Left lung (tissue), 10 donors: ENCODE results near the gene GPR78. TPM values are rescaled to one million over a fixed set of nuclear protein-coding genes. Genes with fewer than 3 reads are reported as not detected.

Experiments used
- ATAC-seq: fragments of 200-7000 bp; cut with Tn5 transposase; one replicate; pipeline ENCODE4 v1.9.1; 2020; ENCODE audit warnings: moderate library complexity
- DNase-seq, 4 donors: peaks; one replicate each; pipeline ENCODE4 v3.0.0-alpha.2; 2013 to 2020
- H3K27ac ChIP-seq, 2 donors: fragments of 200-600 bp; sonication (generic) in 1 of 2; one replicate each; pipeline versions ENCODE4 v1.5.0 to v1.8.0; 2020 to 2021
- H3K27me3 ChIP-seq, 2 donors: fragments of 200-600 bp; sonication (generic) in 1 of 2; one replicate each; pipeline versions ENCODE4 v1.5.0 to v1.8.0; 2020 to 2021
- H3K36me3 ChIP-seq, 2 donors: fragments of 200-600 bp; sonication (generic) in 1 of 2; one replicate each; pipeline versions ENCODE4 v1.5.0 to v1.8.0; 2020 to 2021
- H3K4me1 ChIP-seq, 2 donors: fragments of 200-600 bp; one replicate each; pipeline ENCODE4 v1.8.0; 2021
- H3K4me3 ChIP-seq, 2 donors: fragments of 200-600 bp; sonication (generic) in 1 of 2; one replicate each; pipeline versions ENCODE4 v1.5.0 to v1.8.0; 2020 to 2021; ENCODE audit warnings: mild to moderate bottlenecking in 1 of 2
- H3K9me3 ChIP-seq, 2 donors: fragments of 200-600 bp; sonication (generic) in 1 of 2; one replicate each; pipeline versions ENCODE4 v1.5.0 to v1.8.0; 2020 to 2021
- intact Hi-C, 2 donors: fragments of 100-400 bp; cut with DNase I; formaldehyde crosslinking; loops; one replicate each; pipeline versions ENCODE4 v1.11.2 to v1.14.2; 2022
- polyA plus RNA-seq, 6 donors: library from polyadenylated mRNA; unstranded; fragments of 120-200 nt; gene quantifications; one replicate each; pipeline ENCODE4 v1.2.1, GENCODE V29; 2013; ENCODE audit not compliant: insufficient read length in 6 of 6
- total RNA-seq, 2 donors: library from RNA; stranded (reverse); fragmentation: NEBNext Ultra II Directional; extraction: Animal tissue kit (Norgen Biotek cat#: 25700); gene quantifications; one replicate each; pipeline ENCODE4 v1.2.1, GENCODE V29; 2021
- TF ChIP-seq, protein P1 (sequence below), 2 donors: fragments of 200-600 bp; sonication (generic) in 1 of 2; IDR thresholded peaks; one replicate each; pipeline versions ENCODE4 v1.5.0 to v1.8.0; 2021; ENCODE audit warnings: antibody characterized with exemption in 2 of 2
- donor health status: DM: no; HTN: yes; CAD: no.
- donor health status: DM: no; HTN: no; CAD: no.

The GPR78 gene
- total and polyA plus RNA-seq, 8 donors: 0.07 to 0.67 (median 0.11) TPM

DNA sequence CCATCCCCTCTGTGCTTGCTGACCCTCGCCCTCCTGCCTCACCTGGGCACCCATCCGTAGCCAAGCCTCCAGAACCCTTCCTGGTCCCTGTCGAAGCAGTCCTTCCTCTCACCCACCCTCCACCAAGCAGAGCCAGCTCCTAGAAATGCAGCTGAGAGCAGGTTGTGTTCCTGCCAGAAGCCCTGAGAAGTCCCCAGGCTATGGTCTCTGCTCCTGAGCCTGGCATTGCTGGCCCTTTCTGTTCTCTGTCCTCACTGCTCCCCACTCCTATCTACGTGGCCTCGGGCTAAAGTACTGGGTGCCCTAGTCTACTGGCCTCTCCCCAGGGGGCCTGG lies 10.3 kb downstream of the GPR78 start:
- TF ChIP-seq, protein P1, sequence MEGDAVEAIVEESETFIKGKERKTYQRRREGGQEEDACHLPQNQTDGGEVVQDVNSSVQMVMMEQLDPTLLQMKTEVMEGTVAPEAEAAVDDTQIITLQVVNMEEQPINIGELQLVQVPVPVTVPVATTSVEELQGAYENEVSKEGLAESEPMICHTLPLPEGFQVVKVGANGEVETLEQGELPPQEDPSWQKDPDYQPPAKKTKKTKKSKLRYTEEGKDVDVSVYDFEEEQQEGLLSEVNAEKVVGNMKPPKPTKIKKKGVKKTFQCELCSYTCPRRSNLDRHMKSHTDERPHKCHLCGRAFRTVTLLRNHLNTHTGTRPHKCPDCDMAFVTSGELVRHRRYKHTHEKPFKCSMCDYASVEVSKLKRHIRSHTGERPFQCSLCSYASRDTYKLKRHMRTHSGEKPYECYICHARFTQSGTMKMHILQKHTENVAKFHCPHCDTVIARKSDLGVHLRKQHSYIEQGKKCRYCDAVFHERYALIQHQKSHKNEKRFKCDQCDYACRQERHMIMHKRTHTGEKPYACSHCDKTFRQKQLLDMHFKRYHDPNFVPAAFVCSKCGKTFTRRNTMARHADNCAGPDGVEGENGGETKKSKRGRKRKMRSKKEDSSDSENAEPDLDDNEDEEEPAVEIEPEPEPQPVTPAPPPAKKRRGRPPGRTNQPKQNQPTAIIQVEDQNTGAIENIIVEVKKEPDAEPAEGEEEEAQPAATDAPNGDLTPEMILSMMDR (IDR thresholded peaks at IDR 0.05): no peak
- intact Hi-C loops: no loop called here
- Histone ChIP-seq H3K36me3 (no peaks in the 10 kb centered on the region), H3K9me3 (no peaks in the 10 kb centered on the region), H3K27me3 (peaks cover 14 to 96% of the 10 kb centered on the region in 2 donors), H3K27ac (no peak overlapping the region), H3K4me1 (peaks cover 0 to 7% of the 10 kb centered on the region in 2 donors), H3K4me3 (no peak overlapping the region)
- peak in 1 of 4 donors; percentile 24 for DNase-seq
- no peak for ATAC-seq

DNA sequence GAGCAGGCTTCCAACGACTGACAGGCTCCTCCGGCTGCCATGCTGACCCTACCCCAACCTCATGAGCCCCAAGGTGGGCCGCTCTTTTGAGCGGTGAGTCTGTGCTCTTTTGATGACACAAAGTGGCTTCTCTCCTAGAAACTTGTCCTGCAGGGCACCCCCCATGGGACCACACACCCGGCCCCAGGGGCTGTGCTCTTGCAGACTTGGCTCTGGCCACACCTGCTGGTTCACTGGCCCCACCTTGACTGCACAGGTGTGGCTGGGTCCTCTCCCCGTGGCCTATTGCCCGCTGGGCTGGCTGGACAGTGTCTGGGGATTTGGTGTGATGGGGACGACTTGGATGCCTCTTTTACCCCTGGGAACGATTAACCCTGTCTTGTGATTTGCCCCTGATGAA lies 10.9 kb downstream of the GPR78 start:
- Histone ChIP-seq H3K27me3 (peaks cover 14 to 90% of the 10 kb centered on the region in 2 donors), H3K27ac (no peak overlapping the region), H3K4me3 (no peak overlapping the region), H3K4me1 (peaks cover 0 to 7% of the 10 kb centered on the region in 2 donors), H3K9me3 (no peaks in the 10 kb centered on the region), H3K36me3 (no peaks in the 10 kb centered on the region)
- TF ChIP-seq, protein P1 (IDR thresholded peaks at IDR 0.05): no peak
- ATAC-seq: no peak
- intact Hi-C loops: no loop called here
- peak in 1 of 4 donors; percentile 45 for DNase-seq

DNA sequence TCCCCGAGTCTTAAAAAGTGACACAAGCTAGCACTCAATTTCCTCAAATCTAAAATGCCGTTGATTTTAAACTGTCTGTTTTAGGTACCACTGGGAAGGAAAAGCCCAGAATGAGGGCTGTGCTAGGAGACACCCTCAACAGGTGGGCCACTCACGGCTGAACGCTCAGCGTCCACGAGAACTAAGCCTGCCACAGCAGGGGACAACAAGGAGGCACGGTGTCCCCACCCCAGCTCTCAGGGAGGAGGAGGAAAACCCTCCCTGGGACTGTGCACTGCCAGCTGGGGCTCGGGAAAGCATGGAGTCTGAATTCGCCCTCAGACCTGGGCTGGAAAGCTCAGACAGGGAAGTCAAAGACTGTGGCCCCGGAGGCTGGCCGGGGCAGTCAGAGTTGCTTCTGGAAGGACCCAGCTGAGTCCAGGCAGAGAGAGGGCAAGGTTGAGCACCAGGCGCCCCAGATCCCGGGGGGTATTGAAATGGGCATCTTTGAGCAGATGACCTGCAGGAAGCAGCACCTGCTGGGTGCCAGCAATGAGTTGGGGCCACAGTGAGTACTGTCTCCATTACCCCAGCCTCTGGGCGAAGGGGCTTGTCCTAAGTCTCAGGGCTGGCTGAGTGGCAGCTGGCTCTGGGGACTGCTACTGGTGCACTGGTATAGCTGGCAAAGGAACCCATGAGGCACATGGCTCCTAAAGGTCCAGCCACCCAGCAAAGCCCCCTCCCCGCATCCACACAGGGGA lies 11.6 kb downstream of the GPR78 start:
- TF ChIP-seq, protein P1 (IDR thresholded peaks at IDR 0.05): no peak
- H3K4me3 ChIP-seq: no peak overlapping the region
- peaks cover 14 to 83% of the 10 kb centered on the region in 2 donors for H3K27me3 ChIP-seq
- H3K9me3 ChIP-seq: no peaks in the 10 kb centered on the region
- H3K27ac ChIP-seq: no peak overlapping the region
- DNase-seq (peak in 1 of 4 donors; percentile 54), ATAC-seq (no peak)
- intact Hi-C loops: no loop called here
- no peaks in the 10 kb centered on the region for H3K36me3 ChIP-seq
- H3K4me1 ChIP-seq: peaks cover 0 to 7% of the 10 kb centered on the region in 2 donors

DNA sequence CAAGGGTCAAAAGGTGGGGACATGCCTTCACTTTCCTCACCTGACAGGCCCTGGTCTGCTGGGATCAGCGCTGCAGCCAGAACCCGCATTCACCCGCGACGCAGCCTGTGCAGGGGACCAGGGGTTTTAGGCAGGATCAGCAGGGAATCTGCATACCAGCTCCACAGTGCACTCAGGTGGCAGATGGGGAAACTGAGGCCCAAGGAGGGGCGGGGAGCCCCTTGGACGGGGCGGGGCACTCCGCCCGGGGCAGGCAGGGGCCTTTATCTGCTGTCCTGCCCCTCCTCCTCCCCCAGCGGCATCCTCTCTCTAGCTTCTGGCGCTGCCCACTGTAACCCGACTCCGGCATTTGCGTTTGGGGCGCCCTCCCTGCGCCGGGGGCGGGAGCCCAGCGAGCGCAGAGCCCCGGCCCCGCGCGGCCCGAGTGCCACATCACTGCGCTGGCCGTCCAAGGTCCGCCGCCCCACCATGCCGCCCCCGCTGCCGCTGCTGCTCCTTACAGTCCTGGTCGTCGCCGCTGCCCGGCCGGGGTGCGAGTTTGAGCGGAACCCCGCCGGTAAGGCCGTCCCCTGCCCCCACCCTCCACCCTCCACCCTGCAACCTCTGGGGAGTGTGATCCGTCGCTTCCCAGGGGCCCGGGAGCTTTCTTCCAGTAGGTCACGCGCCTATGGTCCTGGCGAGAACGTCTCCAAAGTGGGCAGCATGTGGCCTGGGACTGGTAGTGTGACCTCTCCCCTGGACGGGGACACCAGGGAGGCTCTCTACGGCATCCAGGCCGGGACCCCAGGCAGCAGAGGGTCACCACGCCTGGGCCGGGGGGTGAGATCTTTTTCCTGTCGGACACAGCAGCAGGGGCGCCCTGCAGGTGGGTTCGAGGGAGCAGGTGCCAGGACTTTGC lies 12.4 kb downstream of the GPR78 start, which contains the start of gene CPZ:
Gene CPZ, plus strand, starts transcription at position 400 of the 898 bp plus-strand sequence. Its CDS starts 69 bp downstream, at position 469.
- peak within 1 kb of the TSS; percentile 2 to 25 for H3K4me3 ChIP-seq
- intact Hi-C loops: no loop called here
- H3K36me3 ChIP-seq: no peaks in the 10 kb centered on the region
- no peak within 1 kb of the TSS for H3K27ac ChIP-seq
- peaks cover 14 to 75% of the 10 kb centered on the region in 2 donors for H3K27me3 ChIP-seq
- no peaks in the 10 kb centered on the region for H3K9me3 ChIP-seq
- ATAC-seq (peak; percentile 53), DNase-seq (peak in 2 of 4 donors; percentile 52 to 77)
- H3K4me1 ChIP-seq: peaks cover 0 to 7% of the 10 kb centered on the region in 2 donors
- TF ChIP-seq, protein P1 (IDR thresholded peaks at IDR 0.05): no peak
